HG03097 (cell line): ENCODE data around the gene ADCY7.

Experiments used
- ATAC-seq: cut with Tn5 transposase; IDR thresholded peaks from one replicate; pipeline ENCODE4 v1.9.1; 2021; ENCODE audit not compliant: unreplicated experiment, low FRiP score

ADCY7 gene

GRCh38 chr16:50296807-50297206, 30.5 kb downstream of the ADCY7 start:
- no peak for ATAC-seq

DNA sequence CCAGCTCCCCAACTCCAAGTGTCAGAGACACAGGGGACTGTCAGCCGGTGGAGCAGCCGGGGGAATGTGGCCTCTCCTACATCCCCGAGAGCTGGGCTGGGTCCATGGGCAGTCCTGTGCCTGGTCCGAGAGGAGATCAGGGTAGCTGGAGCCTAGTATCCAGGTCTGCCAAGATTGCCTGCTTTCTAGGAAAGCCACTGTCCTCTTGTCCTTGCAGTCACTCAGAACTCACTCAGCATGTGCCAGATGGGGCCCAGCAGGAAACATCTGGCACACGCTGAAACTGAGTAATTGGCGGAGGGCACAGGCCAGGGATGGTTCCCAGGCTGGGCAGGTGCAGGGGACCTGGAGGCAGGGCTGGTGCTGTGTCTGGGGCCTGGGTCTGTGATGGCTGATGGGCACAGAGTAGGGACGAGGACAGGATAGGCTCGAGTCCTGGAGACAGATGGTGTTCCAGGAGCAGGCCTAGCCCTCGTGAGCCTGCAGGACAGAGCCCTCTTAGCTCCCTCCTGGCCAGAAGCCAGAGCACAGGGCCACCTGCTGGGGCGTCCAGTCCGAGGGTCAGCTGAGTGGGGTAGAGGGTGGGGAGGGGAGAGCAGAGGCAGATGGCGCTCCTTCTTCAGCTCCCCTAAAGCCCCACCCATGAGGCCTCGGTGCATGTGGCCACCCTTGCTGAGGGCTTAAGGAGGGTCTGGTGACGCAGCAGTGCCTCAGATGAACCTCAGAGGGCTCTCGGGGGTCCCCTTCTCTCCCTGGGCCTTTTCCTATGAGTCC, 31.1 kb downstream of the ADCY7 start:
- no peak for ATAC-seq

DNA sequence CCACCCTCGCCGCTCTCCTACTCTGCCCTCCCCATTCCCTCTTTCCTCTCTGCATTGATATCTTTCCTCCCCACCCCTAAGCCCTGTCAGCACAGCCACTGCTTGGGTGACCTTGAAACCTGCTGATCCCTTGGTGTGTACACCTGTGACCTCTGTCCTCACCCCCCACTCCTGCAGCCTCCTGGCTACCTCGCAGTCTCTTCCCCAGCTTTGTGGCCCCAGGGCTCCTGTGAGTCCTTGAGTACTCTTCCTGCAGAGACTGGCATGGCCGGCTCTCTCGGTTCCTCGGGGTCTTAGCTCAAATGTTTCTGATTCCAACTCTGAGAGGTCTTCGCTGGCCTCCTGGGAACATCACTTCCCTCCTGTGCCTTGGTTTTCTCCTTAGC, 31.7 kb downstream of the ADCY7 start:
- no peak for ATAC-seq

GRCh38 chr16:50298591-50299507, 32.5 kb downstream of the ADCY7 start:
- no peak for ATAC-seq

DNA sequence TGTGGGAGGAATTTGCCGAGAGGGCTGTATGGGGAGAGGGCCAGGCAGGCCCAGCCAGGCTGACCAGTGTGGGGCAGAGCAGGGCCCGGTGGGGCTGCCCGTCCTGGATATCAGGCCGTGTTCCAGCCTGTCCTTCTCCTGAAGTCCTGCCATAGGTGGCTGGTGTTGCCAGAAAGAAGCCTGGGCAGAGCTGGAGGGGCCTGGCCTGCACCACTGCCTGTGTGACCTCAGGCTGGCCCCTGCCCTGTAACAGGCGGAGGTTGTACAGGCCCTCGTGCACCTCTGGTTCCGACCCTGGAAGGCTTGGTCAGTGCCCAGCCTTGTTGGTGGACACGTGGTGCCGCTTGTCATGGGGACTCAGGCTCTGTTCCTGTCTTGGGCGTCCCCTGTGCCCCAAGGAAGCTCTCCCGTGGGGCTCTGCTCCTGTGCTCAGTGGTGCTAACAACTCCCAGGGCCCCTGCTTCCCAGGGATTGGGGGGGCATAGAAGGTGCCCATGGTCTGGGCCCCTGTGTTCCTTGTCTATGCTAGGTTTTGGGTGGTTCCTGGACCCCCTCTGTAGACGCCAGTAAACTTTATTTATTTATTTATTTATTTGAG, 33.3 kb downstream of the ADCY7 start:
- ATAC-seq, result no peak

DNA sequence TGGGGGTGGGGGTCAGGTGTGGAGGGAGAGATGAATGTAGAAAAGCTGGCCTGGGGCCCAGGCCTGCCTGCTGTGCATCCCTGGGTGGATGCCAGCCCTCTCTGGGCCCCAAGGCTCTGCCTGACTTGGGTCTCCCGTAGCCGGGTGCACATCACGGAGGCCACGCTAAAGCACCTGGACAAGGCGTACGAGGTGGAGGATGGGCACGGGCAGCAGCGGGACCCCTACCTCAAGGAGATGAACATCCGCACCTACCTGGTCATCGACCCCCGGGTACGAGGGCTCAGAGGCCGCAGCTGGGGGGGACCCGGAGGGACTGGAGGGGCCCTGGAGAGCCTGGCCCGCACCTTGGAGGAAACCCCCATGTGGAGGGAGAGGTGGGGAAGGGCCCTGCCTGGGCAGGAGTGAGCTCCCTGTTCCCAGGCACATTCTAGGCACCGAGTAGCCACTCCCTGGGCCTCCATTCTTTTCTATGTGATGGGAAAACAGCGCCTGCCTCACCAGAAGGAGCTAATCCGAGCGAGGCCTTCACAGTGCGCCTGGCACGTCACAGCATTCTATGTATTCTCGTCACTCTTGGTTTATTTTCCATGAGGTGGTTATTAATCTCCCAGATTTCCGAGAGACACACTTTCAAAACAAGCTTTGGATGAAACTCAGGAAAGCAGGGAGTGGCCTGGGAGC, 34.7 kb downstream of the ADCY7 start:
- no peak for ATAC-seq

DNA sequence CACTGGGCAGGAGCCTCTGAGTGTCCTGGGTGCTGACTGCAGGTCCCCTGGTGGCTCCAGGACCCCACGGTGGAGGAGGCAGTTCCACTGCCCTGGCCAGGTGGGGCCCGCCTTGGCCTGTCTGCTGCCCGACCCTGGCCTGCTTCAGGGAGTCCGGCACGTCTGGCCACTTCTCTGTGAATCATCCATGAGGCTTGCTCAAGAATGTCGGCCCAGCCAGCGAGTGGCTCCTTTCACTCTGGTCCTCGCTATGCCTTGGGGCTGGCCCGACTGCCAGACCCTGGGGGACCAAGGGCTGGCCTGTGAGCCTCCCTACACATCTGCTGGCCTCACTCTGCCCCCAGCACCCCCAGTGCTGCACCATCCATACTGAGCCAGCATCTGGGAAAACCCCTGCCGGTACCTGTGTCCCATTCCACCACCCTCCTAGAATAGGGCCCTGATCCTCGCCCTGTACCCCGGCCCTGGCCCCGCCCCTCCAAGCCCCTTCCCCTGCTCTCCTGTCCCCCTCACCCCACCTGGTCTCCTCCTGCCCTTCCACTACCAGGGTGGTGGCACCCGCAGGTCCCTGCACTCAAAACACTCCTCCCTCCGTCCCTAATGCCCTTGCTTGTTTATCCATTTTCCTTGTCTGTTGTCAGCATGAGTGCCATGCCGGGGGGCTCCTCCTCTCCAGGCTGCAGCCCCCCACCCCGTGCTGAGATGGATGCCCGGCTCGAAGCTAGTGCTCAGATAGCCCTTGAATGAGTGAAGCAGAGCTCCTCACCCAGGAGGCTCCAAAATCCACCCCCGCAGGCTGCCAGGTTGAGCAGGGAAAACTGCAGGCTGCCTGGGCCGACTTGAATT, 35.5 kb downstream of the ADCY7 start:
- no peak for ATAC-seq

DNA sequence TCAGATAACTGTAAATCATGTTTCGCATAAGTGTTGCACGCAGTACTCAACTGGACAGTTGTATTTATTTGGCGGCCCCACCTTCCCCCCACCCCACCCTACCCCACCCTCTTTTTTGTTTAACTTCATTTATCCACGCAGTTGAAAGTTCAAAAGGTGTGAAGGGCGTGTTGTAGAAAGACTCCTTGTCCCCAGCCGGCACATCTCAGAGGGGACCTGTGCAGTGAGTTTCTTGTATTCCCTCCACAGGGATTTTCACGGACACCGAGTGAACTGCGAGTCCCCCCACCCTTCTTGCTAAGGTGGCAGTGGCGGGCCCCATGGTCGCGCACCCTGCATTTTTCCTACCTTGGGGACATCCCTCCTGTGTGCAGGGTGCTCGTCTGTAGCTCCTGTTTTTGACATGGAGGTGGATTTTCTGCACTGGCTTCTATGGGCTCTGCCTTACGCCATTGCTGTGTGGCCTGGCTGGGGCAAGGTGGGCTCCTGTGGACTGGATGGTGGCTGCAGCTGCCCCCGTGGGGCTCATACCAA, 36.2 kb downstream of the ADCY7 start:
- ATAC-seq, result no peak

DNA sequence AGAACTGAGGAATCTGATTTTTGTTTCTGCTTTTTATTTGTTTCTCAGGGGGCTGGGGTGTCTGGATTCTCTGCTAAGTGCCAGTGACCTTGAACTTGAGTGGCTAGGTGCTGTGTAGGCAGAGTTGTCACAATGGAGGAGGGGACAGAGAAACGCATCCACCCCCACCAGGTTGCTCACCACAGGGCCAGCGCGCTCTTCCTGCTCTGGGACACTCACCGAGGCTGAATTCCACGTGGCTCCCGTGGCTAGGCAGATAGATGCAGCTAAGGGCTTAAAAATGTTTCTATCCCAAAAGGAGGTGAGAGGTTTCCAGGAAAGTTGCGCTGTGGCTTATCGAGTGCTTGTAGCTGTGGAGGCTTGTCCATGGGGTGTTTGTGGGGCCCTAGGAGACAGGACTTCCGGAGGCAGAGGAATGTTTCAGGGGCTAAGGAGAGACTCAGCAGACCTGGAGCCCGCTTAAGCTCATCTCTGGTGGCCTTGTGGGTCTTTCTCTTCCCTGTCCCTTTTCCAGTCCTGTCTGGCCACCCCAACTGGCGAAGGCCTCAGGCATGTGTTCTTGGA, 36.8 kb downstream of the ADCY7 start:
- ATAC-seq, result no peak

DNA sequence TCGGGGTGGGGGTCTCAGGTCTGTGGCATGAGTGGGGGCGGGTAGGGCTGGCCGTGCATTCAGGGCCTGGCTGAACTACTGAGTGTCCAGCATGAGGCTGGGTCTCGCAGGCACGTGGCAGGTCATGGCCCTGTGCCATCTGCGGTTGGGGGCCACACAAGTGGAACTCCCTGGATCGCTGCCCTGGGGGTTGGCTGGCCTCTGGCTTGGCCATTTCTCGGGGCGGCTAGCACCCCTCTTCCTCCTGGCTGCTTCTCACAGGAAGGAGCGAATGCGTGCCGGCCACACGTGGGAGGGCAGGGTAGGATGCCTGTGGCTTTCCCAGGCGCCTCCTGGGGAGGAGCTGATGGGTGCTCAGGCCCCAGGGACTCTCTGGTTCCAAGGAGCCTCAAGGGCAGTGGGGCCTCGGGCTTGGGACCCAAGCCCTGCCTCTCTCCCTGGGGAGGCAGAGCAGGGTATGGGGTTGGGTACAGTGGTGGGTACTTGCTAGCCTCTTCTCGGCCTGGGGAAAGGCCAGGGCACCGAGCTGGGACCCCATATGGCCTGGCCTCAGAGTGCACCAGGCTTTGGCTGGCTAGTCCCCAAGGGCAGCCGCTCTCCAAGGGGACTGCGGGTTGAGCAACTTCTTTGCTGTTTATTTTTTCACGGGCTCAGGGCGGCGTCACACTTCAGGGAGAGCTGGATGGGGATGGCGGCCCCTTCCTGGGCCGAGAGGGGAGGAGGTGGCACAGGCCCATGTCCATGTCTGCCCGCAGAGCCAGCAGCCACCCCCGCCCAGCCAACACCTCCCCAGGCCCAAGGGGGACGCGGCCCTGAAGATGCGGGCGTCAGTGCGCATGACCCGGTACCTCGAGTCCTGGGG, 37.5 kb downstream of the ADCY7 start:
- no peak for ATAC-seq

DNA sequence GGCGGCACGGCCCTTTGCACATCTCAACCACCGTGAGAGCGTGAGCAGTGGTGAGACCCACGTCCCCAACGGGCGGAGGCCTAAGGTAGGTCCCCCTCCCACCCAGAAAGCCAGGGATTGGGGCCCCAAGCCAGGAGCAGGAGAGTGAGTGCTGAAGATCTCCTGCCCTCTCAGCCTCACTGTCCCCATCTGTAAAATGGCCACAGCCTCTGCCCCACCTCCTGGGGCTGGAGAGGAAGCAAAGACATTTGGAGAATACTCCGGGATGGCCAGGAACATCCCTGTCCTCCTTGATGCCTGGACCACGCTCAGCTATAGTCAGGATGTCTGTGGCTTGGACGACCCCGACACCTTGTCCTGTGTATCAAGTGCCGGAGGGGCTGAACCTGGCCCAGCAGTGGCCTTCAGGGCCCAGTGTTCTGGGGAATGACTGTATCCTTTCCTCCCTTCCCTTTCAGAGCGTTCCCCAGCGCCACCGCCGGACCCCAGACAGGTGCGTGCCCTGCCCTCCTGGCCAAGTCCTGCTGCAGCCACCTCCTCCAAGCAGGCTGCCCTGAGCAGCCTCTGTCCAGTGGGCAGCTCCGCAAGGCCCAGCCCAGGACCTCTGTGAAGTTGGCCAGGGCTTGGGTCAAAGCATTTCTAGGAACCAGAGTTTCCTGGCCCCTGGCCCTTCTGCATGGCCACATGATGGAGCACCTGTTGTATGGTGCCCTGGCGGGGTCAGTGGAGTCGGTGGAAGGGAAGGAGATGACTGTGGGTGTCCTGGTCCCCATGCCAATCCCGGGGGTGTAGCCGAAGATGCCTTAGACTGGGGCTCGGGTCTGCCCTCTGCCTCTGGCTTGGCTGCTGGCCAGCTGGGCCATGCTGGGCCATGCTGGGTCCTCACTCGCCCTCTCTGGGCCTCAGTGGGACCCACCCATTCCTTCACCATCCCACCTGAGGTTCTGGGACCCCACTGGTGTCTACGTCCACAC, 38.4 kb downstream of the ADCY7 start:
- no peak for ATAC-seq

GRCh38 chr16:50305441-50306061, 39.2 kb downstream of the ADCY7 start:
- ATAC-seq, result no peak

DNA sequence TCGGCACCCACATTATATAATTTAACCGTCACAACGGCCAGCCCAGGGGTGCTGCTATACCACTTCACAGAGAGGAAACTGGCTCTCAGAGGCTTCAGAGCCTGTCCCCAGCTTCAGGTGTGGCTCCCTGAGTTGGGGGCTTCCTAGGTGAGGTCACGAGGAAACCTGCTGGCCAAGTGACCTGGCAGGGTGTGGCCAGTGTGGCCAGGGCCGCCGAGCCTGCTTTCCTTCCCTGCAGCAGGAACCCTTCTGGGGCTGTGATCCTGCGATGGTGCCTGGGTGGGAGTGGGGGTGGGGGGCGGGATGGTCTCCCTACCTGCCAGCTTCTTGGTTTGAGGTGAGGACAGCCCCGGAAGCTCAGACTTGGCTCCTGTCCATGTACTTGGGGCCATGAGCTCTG, 39.9 kb downstream of the ADCY7 start:
- no peak for ATAC-seq

DNA sequence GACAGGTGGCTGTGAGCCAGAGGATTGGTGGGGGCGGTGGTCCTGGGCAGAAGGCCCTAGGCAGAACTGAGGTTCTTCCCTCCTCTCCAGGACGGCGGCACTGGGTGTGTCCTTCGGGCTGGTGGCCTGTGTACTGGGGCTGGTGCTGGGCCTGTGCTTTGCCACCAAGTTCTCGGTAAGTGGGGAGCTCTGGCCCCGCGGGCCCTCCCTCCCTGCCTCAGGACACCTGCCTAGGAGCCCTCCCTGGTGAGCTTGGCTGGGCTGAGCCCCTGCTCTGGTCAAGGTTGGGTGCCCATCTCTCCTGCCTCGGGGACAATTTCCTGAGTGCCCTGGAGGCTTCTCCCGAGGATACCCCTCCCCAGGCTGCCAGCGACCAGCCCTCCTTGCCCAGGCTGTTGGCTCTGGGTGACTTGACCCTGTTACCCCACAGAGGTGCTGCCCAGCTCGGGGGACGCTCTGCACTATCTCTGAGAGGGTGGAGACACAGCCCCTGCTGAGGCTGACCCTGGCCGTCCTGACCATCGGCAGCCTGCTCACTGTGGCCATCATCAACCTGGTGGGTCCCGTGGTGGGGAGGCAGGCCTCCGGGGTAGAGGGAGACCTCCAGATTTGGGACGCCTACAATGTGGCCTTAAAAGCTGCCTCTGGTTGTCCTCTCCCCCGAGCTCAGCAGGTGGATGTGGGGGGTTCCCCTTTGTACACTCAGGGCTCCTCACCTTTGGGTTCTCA, 42.0 kb downstream of the ADCY7 start:
- no peak for ATAC-seq

- ATAC-seq, result no peak
Measured at GRCh38 chr16:50309156-50309526, 42.8 kb downstream of the ADCY7 start.
